DND-41 (cell line): ENCODE results near the gene HAUS6.
A peak's percentile ranks its signal among the peaks of the same experiment; 100 is the strongest.

Experiments
- ATAC-seq: fragments of 200-7000 bp; cut with Tn5 transposase; 3 replicates; pipeline ENCODE4 v1.9.1; 2021; ENCODE audit warnings: low read depth; ENCODE audit not compliant: insufficient read depth
- DNase-seq: peaks from one replicate; pipeline ENCODE4 v3.0.0-alpha.2; 2020
- H2AFZ ChIP-seq: 2 replicates; pipeline ENCODE4 v1.6.0; 2012; ENCODE audit warnings: low read depth, low read length
- H3K27ac ChIP-seq: 2 replicates; pipeline ENCODE4 v1.5.1; 2012; ENCODE audit warnings: low read length, inconsistent platforms
- H3K27me3 ChIP-seq: fragments of 200-600 bp; sonication (generic); 2 replicates; pipeline ENCODE4 v1.6.0; 2012; ENCODE audit warnings: low read length, mild to moderate bottlenecking, inconsistent platforms; ENCODE audit not compliant: insufficient read depth, poor library complexity
- H3K36me3 ChIP-seq: 2 replicates; pipeline ENCODE4 v1.5.1; 2012; ENCODE audit warnings: low read length, inconsistent platforms; ENCODE audit not compliant: insufficient read depth
- H3K4me1 ChIP-seq: 2 replicates; pipeline ENCODE4 v1.5.1; 2012; ENCODE audit warnings: mild to moderate bottlenecking, low read length; ENCODE audit not compliant: insufficient read depth
- H3K4me2 ChIP-seq: 2 replicates; pipeline ENCODE4 v1.6.0; 2012; ENCODE audit warnings: mild to moderate bottlenecking, moderate library complexity, low read length, inconsistent platforms; ENCODE audit not compliant: insufficient read depth
- H3K4me3 ChIP-seq, 2 experiments: fragments of 200-600 bp in 1 of 2; shearing (Covaris generic) in 1 of 2; 2 replicates each; pipeline ENCODE4 v1.5.1; 2012 to 2016; ENCODE audit warnings: inconsistent platforms in 2 of 2, low read length in 2 of 2, mild to moderate bottlenecking in 2 of 2, low read depth in 1 of 2, moderate library complexity in 1 of 2
- H3K79me2 ChIP-seq: 2 replicates; pipeline ENCODE4 v1.6.0; 2012; ENCODE audit warnings: low read length, inconsistent platforms; ENCODE audit not compliant: insufficient read depth
- H3K9ac ChIP-seq: 2 replicates; pipeline ENCODE4 v1.6.0; 2012; ENCODE audit warnings: low read depth, mild to moderate bottlenecking, inconsistent platforms, low read length, moderate library complexity
- H3K9me3 ChIP-seq: 2 replicates; pipeline ENCODE4 v1.5.1; 2012; ENCODE audit warnings: low read length, moderate library complexity, mild to moderate bottlenecking, inconsistent platforms; ENCODE audit not compliant: insufficient read depth, severe bottlenecking
- H4K20me1 ChIP-seq: 2 replicates; pipeline ENCODE4 v1.6.0; 2012; ENCODE audit warnings: low read length; ENCODE audit not compliant: insufficient read depth
- CTCF ChIP-seq: IDR thresholded peaks from 2 replicates; pipeline ENCODE4 v1.5.1; 2012; ENCODE audit warnings: borderline replicate concordance, low read length, moderate library complexity, mild to moderate bottlenecking; ENCODE audit not compliant: poor library complexity, severe bottlenecking; ENCODE audit errors: extremely low read depth
- EZH2 ChIP-seq: IDR thresholded peaks from 3 replicates; pipeline ENCODE4 v1.6.1; 2012; ENCODE audit warnings: borderline replicate concordance, low read depth, mild to moderate bottlenecking, moderate library complexity, low read length, inconsistent platforms; ENCODE audit not compliant: severe bottlenecking

The HAUS6 gene

GRCh38 chr9:19087106-19088000 lies 15.4 kb downstream of the HAUS6 start:
- H4K20me1 ChIP-seq, result no peaks in the 10 kb centered on the region
- H3K27ac ChIP-seq, result no peak overlapping the region
- no peak overlapping the region for H3K4me2 ChIP-seq
- H2AFZ ChIP-seq, result no peak overlapping the region
- H3K9ac ChIP-seq, result no peak overlapping the region
- H3K4me1 ChIP-seq, result no peaks in the 10 kb centered on the region
- H3K9me3 ChIP-seq, result no peaks in the 10 kb centered on the region
- peaks cover 76% of the 10 kb centered on the region for H3K36me3 ChIP-seq
- no peaks in the 10 kb centered on the region for H3K27me3 ChIP-seq
- peaks cover 4% of the 10 kb centered on the region; the same call in 1 of the 2 replicates for H3K79me2 ChIP-seq
- no peak for DNase-seq
- ATAC-seq, result no peak
- no peak overlapping the region for H3K4me3 ChIP-seq
- TF ChIP-seq EZH2 (no peak), CTCF (no peak)

GRCh38 chr9:19085295-19085694 lies 17.4 kb downstream of the HAUS6 start:
- no peaks in the 10 kb centered on the region for H3K9me3 ChIP-seq
- no peaks in the 10 kb centered on the region for H3K27me3 ChIP-seq
- no peak overlapping the region for H3K4me3 ChIP-seq
- TF ChIP-seq CTCF (peak; percentile 38), EZH2 (no peak)
- H3K36me3 ChIP-seq, result peaks cover 72% of the 10 kb centered on the region
- peaks cover 6% of the 10 kb centered on the region; the same call in 1 of the 2 replicates for H3K79me2 ChIP-seq
- ATAC-seq (0 out of 3 replicates have a peak, but pooled peaks have one; percentile 45), DNase-seq (no peak)
- H3K27ac ChIP-seq, result no peak overlapping the region
- H2AFZ ChIP-seq, result no peak overlapping the region
- H3K4me2 ChIP-seq, result no peak overlapping the region
- H4K20me1 ChIP-seq, result no peaks in the 10 kb centered on the region
- no peak overlapping the region for H3K9ac ChIP-seq
- no peaks in the 10 kb centered on the region for H3K4me1 ChIP-seq

- TF ChIP-seq EZH2 (no peak), CTCF (no peak)
- H3K9ac ChIP-seq, result no peak overlapping the region
- no peaks in the 10 kb centered on the region for H3K9me3 ChIP-seq
- no peaks in the 10 kb centered on the region for H4K20me1 ChIP-seq
- H3K27ac ChIP-seq, result no peak overlapping the region
- no peak for DNase-seq
- H2AFZ ChIP-seq, result no peak overlapping the region
- H3K4me2 ChIP-seq, result no peak overlapping the region
- H3K27me3 ChIP-seq, result no peaks in the 10 kb centered on the region
- no peak for ATAC-seq
- H3K4me1 ChIP-seq, result no peaks in the 10 kb centered on the region
- no peak overlapping the region for H3K4me3 ChIP-seq
- peaks cover 6% of the 10 kb centered on the region; the same call in 1 of the 2 replicates for H3K79me2 ChIP-seq
- H3K36me3 ChIP-seq, result peaks cover 81% of the 10 kb centered on the region
These were observed 27.9 kb downstream of the HAUS6 start for GRCh38 chr9:19074836-19075235.
